CMK (cell line): ENCODE data around the gene NELFA.

ENCODE experiments used
- DNase-seq: peaks from one replicate; pipeline ENCODE4 v3.0.0-alpha.2; 2010; ENCODE audit warnings: low read depth

The NELFA gene

DNA sequence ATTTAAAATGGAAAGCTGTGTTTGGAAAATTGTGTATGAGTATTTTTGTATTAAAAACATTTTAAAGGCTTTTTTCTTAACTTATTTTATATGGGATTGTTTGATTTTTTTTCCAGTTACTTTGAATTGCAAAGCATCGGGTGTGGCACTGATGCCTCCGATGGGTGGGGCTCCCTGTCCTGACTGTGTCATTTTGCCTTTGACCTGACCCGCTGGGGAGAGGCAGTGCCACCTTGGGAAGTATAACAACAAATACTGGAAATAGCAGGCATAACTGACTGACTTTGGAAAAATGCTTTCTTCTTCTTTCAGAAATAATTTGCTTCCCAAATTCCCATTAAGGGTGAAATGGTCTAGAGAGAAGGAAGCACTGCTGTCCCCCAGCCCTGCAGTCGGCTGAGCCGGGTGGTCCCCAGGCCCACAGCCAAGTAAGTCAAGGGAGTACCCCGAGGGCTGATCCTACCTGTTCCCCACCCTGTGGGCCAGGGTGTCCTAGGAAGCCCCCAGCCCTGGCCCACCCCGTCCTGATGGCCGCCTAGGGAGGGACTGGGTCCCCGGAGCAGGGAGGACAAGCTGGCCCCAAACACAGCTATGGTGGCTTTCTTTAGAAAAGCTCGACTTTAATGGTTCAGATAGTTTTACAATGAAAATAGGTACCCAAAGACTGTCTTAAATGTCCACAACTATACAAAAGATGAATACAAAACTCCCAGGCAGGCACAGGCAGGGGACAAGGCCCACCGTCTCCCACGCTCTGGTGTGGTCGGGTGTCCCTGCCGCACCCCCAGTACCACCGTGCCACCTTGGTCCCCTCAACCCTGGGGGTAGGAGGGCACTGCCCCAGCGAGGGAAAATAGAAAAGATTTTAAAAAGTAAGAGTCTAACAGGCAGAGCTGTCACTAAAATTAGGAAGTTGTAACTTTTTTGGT is 26.4 kb downstream of the NELFA start:
- DNase-seq: no peak

DNA sequence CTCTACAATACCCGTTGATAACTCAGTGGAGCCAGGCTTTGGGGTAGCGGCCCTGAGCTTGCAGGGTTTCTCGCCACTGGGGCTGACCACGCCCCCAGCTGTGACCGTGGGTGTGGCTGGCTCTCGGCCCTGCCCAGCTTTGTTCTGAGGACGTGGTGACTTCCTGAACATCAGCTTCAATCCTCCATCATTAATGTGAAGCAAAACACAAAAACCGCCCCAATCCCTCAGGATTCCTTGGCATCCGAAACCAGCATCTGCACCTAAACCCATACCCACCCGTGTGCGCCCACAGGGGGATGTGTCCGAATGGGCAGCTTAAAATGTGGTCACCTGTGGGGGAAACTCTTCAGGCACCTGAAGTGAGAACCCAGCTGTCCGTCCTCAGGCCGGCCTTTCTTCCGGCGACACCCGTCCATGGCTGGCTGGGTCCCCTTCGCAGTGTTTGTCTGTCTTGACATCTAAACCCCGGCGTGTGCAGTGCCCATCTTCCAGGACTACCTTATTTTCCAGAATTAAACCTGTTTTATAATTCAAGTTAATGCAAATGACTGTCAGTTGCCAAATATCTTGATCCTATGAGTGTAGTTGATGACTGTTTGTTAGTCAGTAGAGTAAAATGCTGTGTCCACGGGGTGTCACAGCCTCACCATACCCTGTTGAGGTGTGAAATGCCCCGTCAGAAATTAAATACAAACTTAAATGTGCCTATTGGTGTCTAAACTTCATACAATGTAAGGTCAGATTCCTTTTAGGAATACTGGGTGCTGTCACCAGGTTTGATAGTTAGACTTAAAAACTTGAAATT is 27.3 kb downstream of the NELFA start:
- DNase-seq: peak; percentile 8

DNA sequence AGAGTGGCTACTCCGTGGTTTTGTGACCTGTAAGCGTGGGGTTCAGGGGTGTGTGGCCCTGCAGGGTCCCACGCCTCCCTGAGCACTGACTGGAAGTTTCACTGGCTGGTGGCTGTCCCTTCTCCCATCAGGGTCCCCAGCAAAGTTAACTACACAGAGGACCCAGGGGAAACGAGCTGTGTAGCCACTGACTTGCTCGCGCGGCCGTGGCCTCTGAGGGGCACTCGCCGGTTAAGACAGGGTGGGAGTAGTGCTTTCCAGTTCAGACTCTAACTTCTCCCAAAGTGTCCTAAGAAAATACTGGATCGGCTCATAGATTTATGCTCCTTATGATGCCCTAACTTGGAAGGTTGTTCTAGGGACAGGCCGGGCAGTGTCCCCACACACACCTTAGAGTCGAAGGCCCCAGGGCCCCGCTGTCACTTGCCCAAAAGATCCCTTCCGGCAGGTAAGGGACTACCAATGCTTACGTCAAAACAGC is 28.2 kb downstream of the NELFA start:
- DNase-seq: no peak

DNA sequence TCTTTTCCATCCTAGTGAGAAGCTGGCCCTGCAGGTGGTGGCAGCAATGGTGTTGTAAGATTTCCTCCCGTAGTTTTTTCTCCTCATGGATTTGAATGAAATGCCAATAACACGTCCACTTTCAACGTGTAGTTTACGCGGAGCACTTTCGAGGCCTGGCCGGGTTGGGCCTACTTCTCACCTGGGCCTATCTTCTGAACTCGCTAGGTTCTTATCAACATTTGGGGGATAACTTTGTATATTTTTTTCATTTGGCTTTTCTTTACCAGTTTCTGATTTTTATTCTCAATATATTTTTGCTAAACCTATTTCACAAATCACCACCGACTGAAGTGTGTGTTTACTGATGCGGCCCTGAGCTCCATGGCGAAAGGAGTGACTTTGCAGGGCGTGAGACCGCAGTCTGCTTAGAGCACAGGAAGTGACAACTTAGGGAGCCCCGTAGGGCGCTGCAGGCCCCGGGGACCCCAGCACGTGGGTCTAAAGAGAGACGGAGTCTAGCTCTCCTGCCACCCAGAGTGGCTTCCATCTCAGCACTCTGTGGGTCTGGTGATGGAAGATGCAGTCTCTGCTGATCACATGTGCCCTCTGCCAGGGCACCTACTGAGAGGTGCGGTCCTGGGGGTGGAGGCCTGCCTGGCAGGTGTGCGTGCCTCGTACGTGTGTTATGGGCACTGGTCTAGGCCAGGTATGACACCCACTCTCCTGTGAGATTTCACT is 29.1 kb downstream of the NELFA start:
- DNase-seq: no peak

DNA sequence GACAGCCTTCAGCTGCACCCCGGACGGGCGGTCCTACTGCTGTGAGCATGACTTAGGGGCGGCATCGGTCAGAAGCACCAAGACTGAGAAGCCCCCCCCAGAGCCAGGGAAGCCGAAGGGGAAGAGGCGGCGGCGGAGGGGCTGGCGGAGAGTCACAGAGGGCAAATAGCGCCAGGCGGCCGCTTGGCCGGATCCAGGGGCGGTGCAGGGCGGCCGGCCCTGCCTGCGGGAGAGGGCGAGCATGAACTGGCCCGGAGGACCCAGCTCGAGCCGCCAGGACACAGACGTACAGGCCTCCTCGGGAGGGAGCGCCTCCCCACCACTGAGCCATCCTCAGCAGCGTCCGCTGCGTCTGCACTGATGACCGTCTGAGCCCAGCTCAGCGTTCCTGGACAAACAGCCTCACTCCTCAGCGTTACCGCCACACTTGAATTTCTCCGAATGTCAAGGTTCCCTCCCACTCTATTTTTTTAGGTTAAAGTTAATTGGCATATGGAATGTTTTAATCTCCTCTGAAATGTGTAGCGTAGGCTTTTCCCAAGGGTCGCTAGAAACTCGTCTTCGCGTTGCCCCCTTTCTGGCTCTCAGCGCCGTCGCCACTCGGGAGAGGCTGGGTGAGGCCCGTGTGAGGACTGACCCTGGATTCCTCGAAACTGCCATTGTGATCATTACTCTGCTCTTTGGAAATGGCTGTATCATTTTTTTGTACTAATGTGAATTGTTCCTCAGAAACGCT is 29.9 kb downstream of the NELFA start:
- no peak for DNase-seq

DNA sequence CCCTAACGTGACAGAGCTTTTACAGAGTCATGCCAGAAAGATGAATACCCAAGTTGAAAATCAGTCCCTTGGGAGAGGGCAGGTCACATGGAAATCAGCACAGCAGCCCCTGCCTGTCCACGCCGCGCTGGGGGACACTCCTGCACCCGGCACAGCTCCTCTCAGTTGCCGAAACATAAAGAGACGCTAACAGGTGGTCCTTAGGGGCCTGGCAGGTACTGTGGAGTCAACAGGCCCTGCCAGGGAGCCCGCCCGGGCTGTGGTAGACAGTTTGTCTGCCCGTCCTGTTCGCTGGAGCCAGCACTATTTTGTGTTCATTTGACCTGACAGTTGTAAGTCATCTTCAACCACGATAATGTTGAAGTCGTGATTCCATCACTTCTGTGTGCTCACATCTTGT is 30.5 kb downstream of the NELFA start:
- no peak for DNase-seq

DNA sequence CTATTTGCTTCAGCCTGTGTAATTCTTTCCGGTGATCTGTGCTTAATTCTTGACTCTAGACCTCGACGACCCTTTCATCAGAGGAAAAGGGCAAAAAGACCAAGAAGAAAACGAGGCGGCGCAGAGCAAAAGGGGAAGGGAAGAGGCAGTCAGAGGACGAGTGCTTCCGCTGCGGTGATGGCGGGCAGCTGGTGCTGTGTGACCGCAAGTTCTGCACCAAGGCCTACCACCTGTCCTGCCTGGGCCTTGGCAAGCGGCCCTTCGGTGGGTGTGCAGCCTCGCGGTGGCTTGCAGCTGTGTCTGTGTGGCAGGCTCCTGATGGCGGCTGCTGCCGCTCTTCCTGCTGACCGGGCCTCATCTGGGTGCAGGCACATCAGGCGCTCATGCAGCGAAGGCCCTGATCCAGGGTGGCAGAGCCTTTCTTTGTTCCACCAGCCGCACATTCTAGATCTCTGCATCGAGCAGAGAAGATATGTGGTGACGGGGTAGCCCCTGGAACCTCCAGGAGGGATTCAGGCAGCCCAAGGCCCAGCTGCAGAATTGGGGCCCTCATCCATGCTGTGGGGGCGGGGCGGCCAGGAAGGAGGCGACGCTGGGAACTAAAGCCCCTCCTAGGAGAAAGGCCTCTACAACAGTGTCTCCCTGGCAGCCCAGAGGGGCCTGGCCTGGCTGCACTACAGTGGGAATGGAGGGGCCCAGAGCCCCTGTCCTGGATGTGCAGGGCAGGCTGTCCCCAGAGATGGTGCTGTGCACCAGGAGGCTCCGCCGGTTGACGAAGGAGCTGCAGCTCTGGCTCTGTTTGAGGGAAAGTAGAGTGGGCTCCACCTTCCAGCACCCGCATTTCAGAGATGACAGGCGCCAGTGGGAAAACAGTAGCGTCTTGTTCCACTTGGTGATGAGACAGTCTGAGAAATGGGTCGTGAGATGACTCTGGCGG is 32.1 kb downstream of the NELFA start:
- DNase-seq: no peak

DNA sequence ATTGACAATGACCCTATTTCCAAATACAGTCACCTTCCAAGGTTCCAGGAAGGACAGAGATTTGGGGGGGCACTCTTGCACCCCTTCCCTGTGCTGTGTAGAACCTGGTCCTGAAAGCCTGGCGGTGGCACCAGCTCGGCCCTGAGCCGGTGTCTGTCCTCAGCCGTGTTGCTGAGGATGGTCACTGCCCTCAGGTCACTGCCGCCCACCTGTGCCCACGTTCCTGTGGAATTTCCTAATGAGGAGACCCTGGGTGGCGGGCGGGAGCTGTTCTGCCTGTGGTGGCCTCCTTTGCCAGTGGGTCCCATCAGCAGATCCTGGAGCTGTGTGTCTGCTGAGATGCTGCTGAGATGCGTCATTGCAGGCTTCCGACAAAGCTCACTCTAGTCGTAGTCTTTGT is 32.9 kb downstream of the NELFA start:
- no peak for DNase-seq

DNA sequence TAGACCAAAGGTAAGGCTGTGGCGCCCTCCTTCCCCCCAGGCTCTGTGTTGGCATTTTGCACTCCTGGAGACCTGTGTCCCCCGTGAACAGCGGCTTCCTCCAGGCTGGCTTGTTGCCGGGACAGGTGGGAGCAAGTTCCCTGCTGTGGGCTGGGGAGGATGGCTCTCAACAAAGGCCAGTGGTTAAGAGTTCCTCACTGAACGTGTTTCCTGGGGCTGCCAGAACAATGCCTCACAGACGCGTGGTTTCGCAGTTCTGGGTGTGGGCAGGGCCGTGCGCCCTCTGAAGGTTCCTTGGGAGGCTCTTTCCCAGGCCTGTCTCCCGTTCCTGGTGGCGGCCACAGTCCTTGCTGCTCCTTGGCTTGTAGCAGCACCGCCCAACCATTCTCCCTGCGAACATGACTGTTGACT is 33.4 kb downstream of the NELFA start:
- no peak for DNase-seq

DNA sequence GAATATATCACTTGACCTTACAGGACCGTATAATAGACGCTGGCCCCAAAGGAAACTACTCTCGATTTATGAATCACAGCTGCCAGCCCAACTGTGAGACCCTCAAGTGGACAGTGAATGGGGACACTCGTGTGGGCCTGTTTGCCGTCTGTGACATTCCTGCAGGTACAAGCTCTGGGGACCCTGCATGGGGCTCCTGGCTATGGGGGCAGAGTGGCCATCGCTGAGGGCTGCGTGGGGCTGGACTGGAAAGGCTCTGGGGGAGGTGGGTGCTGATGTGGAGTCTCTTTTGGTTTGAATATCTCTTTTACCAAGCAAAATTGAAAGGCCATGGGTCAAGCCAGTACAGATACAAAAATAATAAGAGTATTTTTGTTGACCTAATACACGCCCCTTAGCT is 33.9 kb downstream of the NELFA start:
- DNase-seq: no peak

DNA sequence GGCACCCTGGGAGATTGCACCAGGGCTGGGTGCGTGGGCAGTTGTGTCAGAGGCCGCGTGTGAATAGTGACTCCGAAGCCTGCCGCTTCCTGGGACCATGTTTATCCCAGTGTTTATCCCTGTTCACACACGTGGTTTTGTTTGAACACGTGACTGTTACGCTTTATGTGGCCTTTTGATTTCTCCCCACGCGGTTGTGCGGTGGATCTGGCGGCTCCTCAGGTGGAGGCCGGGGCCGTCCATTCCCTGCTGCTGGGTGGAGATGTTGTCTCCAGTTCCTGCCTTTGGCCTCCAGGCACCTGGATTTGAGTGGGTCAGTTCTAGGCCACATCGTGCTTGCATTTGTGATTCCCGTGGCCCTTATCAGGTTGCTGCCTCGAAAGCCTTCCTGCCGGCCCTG is 35.1 kb downstream of the NELFA start:
- DNase-seq: no peak

DNA sequence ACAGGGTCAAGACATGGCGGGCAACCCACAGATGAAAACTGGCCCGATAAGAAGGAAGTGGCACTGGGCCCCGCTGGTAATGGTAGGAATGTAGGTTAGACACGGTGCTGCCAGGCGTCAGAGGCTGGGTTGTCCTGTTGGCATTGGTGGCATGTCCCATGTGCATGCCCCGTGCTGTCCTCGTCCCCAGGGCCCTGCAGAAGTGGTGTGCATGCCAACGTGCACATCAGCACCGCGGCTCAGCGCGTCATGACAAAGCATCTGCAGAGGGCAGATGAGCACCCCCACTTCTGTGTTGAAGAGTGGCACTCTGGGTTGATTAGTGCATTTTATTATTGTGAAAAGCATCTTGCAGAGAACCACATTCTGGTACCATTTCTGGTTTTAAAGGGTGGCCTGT is 35.6 kb downstream of the NELFA start:
- DNase-seq: no peak

DNA sequence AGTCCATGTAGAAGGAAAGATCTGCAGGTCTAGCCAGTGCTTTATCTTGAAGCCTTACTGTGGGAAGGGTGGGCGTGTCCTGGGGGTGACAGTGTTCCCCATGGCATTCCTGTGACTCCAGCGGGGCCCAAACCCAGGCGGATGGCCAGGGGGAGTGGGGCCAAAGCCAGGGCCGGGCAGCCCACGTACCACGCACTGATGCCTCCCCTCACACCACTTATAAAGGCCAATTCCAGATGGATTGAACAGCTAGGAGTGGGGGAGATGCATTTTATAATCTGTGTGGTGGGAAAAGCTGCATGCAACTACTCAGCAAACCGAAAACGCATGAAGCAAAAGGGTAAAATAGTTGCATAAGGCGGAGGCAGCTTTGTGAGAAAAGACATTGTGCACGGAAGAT is 36.4 kb downstream of the NELFA start:
- DNase-seq: no peak

DNA sequence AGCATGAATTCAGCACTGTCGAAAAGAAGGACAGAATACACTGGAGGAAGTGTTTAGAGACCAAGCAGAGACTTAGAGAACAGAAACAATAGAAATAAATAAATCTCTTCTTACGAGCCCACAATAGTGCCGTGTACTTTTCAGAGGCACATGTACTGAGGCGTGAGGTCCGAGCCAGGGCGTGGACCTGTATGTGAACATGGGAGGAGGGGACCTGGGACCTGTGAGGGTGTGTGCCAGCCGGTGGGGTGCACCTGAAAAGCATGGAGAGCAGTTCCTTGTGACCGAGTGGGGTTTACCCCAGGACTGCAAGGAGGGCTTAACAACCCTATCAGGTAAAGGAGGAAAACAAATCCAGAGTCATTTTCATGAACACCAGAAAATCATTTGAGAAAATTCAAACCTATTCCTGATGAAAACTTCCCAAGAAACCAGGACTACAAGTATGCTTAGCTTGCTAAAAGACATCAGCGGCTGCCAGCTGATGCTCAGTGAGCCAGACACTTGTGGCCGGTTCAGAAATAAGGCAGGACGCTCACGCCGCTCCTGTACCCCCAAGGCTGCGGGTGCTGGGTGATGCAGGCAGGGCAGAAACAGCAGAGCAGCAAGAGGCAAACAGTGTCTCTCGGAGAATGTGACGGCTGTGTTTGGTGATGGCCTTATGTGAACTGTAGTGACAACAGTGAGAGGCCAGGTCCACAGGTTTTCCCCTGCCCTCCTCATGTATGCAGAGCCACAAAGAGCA is 37.1 kb downstream of the NELFA start:
- DNase-seq: no peak

DNA sequence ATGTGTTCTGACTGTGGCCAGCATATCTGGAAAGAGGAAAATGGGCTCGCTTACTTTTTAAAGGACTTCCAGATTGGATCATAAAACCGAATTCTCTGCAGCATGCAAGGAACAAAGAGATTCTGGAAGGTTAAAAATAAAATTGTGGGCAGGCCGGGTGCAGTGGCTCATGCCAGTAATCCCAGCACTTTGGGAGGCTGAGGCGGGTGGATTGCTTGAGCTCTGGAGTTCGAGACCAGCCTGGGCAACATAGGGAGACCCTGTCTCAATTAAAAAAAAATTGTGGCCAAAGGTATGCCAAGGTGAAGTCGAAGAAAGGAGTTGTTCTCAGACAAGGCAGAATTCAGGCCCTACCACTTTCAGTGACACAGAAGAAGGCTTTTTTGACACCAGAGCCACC is 37.8 kb downstream of the NELFA start:
- no peak for DNase-seq

DNA sequence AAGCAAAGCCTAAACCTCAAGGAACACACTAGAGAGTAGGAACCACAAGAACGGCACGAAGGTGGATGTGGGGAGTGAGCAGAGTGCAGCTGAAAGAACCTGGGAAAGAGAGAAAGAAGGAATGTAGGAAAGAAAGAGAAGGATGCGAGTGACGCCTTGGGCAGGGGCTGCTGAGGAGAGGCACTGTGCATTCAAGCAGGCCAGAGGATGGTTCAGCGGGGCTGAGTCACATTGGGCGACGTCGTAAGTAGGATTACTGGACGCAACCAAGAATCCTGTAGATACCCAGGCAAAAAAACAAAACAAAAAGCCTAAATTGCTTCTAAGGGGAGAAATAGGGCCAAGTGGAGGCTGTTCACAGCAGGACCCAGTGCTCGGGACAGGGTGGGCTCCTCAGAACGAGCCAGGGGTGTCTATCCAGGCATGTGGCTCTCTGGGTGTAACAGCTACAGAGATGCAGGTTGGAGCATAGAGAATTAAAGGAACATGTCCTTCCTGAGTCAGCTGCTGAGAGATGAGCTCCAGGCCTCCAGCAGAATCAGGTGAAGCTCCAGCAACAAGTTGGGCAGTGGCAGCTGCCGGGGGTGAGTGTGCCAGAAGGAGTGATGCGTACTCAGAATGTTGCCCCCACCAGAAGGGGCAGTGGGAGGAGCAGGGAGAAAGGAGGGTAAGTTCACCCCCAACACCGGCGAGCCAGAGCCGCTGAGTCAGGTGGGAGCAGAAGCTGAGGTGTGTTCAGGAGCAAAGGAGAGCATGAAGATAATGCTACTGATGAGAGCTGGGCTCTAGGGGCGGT is 38.6 kb downstream of the NELFA start:
- no peak for DNase-seq

DNA sequence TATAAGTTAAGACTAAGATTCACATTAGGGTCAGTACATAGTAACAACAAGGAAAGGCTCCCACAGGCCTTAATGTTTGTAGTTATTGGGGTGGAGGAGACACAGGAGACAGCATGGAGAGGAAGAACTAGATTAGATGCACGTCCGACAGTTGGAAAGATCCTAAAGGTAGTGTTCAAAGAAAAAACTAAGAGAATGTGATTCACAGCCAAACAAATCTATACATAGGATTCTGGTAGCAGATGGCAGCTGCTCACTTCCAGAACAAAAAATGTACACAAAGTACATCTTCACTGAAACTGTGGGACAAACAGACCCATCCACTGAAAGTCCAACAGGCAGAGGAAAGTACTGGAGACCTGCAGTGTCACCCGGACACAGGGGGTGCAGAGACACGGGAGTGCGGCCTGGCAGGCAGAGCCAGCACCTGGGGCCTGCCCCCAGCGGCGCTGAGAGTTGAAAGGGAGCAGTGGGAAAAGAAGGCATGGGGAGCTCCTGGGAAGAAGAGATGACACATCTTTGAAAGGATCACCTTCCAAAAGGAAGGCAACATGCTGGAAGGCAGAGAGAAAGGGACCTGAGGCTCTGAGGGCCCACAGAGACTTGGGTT is 40.0 kb downstream of the NELFA start:
- no peak for DNase-seq

DNA sequence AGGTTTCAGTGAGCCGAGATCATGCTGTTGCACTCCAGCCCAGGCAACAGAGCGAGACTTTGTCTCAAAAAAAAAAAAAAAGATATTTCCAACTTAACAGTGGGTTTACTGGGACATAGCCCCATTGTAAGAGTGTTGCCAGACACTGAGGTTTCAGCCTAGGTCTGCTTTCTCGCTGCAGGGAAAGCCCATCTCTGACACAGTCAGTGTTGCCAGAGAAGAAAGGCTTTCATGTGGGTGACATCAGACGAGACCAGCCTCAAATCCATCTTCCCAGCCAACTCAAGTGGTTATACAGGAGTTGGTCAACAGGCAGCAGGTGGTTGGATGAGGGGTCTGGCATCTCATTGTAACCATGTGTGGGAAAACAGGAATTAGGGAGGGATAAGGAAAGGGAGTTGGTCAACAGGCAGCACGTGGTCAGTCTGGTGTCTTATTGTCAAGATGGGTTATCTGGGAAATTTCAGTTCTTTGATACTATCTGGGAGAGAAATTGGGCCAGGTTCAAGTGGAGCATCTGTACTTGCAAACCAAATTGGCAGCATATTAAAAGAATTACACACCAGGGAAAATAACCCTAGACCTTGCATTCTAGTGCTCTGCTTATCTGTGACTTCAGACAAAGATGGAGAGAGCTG is 41.1 kb downstream of the NELFA start:
- no peak for DNase-seq
